HG03571 (cell line): ENCODE results near the gene GRID1.

ENCODE experiments used
- ATAC-seq: cut with Tn5 transposase; IDR thresholded peaks from one replicate; pipeline ENCODE4 v1.9.1; 2021; ENCODE audit not compliant: unreplicated experiment

Gene GRID1

DNA sequence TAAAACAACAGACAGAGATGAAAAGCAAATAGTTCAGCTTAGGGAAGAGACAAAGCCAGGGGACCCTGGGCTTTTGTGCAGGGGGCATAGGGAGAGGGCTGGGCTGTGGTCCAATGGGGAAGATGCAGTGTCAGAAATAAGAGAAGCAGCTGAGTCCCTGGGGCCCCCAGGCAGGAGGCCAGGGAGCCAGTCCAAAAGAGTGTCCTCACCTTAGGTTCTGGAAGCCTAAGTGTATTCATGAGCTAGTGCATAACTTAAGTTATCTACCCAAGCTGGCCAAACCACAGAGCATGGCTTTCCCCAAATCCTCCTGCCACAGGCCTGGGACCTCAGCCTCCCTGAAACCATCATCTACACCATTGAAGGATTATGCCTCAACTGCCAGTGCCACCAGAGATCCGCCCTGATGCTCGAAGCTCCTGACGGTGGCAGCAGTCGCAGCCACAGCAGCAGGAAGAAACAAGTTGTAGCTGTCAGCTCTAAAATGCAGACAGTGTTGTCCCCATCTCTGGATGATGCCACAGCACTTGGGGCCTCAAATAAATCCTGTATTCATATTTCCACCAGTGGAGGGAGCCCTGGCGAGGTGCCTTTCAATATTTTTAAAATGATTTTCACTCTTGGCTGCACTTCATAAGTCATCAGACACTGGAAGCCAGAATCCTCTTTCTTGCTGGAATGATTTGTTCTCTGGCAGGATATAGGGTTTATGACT is 574.6 kb downstream of the GRID1 start:
- no peak for ATAC-seq

DNA sequence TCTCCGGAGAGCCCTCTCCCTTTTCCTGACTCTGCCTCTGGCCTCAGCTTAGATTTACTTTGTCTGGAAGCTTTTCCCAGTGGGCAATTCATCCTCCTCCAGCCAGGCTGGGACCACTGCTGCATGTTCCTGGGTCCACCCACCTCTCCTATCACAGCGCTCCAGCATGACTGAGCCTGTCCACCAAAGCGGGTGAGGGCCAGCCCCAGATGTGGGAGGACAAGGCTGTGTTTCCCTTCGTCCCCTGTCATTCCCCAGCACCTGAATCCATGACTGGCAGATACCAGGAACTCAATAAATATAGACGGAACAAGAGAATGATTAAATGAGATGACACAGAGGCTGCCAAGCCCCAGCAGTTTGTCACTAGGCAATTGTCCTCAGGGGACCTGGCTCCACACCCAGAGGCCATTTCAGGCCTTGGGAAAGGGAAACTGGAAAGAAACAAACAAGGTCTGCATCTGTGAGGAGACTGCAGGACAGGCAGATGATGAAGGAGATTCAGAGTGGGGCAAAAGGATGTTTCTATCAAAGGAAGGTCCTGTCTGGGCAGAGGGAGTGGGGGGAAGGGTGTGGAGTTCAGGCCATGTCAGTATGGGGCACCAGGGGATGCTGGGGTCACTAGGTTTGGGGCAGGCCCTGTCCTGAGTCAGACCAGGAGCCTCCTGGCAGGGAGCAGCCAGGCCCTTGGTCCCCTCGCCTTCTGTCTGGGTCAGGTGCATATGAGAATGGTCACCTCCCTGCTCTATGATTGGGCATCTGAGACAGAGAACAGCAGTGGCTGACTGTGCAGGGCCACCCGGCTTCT is 576.4 kb downstream of the GRID1 start:
- ATAC-seq, result no peak

GRCh38 chr10:85789125-85789524 is 577.5 kb downstream of the GRID1 start:
- no peak for ATAC-seq

- no peak for ATAC-seq
Measured at GRCh38 chr10:85788570-85788969, 578.0 kb downstream of the GRID1 start.

DNA sequence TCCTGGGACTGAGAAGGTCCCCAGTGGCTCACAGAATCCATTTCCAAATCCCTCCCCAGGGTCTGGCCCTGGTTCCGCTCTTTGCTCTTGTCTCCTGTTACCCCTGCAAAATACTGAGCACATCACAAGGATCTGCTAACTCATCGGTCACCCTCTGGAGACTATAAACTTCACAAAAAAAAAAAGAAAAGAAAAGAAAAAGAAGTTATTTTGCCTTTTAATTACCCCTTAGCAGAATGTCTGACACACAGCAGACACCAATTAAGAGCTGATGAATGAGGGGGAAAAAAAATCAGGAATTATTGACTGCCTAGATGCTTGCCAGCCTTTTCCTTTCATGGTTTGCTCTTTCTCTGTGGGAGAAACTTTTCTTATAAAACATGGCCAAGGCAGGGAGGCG is 578.7 kb downstream of the GRID1 start:
- ATAC-seq, result no peak

DNA sequence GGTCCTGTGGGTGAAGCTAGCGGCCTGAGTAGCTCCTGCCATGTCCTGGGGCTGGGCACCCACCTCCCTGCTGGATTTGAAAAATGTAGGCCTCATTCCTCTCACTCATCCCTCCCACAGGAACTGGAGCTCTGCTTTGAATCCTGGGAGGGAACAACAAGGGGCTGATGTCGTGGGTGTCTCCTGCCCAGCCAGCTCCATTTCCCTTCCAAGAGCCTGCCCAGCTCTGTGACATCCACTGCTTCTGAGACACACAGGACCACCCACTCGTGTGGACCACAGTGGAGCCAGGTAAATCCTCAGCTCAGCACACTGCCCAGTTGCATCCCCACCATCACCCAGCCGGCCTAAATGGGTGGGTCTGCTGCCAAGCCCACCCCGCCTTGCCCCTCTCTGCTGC is 579.2 kb downstream of the GRID1 start:
- ATAC-seq, result no peak

GRCh38 chr10:85786401-85786899 is 580.1 kb downstream of the GRID1 start:
- ATAC-seq, result no peak

DNA sequence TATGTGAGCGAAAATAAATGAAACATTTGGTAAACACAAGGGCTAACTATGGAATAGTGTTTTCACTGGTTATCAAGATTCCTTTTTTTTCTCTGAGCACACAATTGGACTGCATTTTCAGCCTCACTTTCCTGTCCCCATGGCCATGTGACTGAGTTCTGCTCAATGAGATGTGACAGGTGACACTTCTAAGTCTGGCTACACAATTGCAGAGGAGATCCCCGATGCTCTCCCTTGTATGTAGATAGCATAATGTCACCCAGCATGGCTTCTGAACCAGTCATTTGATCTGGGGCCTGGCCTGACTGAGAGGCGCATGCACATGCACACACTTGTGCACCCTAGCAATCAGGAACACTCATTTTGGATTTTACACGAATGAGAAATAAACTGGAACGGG is 581.8 kb downstream of the GRID1 start:
- ATAC-seq, result no peak

- no peak for ATAC-seq
Measured at GRCh38 chr10:85781404-85781803, 585.2 kb downstream of the GRID1 start.

- ATAC-seq, result no peak
Measured at GRCh38 chr10:85778074-85778473, 588.5 kb downstream of the GRID1 start.

DNA sequence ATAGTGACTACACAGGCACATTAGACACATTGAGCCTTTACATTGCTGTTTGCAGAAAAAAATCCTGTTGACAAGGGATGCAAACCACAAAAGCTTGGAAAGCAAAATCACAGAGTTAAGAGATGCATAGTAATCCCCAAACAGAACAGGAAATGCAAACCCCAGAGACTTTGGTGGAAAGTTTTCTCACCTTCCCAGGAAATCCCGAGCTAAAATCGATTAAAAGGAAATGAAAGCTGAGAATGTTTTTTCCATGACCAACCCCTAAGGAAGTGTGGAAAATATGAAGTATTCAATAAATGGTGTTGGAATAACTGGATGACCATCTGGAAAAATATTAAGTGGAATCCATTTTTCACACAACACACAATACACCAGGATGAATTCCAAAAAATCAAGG is 598.7 kb downstream of the GRID1 start:
- no peak for ATAC-seq

DNA sequence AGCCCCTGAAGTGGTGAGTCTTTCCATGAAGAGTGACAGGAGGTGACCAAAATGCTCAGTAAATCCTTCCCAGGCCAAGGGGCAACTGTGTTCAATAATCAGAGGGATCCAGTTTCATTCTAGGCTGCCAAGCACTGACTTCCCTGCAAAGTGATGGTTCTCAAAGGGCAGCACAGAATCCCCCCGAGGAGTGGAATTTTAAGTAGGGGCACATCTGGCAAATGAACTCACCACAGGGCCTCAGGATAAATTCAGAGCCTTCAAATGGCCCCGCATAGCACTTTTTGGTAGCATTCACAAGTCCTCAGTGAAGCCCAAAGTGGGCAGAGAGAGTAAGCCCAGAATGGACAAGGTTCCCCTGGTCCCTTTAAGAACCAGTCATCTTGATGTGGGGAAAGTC is 602.5 kb downstream of the GRID1 start:
- ATAC-seq, result no peak

DNA sequence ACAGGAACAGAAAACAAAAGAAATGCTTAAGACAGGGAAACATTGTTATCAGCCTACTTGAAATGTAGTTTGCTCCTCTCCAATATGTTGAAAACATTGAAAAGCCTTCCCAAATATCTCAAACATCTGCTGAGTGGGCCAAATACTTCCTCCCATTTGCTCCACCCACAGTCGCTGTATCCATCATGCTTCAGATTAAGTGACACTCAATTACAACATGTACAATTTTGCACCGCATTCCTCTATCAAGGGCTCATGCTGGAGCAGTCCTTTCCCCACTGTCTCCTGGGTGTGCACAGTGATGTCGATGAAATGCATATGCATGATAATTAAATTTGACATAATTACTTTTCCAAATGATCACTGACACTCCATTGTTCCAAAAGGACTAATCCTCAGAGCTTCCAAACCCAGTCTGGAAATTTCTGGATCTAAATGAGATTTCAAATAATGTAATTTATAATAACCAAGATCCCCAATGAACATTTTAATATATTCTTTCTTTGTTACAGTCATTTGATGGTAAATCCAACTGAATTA is 604.6 kb downstream of the GRID1 start:
- no peak for ATAC-seq

DNA sequence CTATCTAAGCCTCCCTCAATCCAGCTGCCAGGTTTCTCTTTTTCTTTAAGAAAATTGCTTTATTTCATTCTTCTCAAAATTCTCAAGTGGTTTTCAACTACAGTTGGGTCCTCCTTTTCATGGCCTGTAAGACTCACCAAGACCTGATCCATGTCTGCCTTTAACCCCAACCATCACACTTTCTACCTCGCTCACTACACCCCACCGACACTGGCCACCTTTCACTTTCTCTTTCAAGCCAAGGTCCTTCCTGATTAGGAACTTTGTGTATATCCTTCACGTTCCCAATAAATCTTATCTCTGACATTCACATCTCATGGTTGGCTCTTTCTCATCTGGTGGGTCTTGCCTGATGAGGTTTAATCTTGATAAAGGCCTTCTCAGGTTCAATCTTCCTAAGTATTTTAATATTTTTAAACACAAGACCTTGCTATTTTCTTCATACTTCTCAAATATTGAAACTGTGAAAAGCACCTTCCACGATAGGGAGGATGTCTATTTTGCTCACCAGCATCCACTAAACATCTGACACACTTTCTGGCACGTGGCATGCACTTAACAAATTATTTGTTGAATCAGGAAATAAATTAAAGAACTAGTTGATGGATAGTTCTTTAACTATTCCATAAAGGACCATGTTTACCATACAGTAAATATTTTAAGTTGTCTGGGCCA is 624.8 kb downstream of the GRID1 start:
- peak; percentile 92 for ATAC-seq

GRCh38 chr10:85735997-85736396 is 630.6 kb downstream of the GRID1 start:
- ATAC-seq, result no peak

- no peak for ATAC-seq
Measured at GRCh38 chr10:85734791-85735190, 631.8 kb downstream of the GRID1 start.

- no peak for ATAC-seq
Measured at GRCh38 chr10:85724215-85724614, 642.4 kb downstream of the GRID1 start.

GRCh38 chr10:85720931-85721590 is 645.5 kb downstream of the GRID1 start:
- no peak for ATAC-seq

GRCh38 chr10:85719408-85719807 is 647.2 kb downstream of the GRID1 start:
- no peak for ATAC-seq

GRCh38 chr10:85713885-85714284 is 652.7 kb downstream of the GRID1 start:
- ATAC-seq, result no peak

GRCh38 chr10:85702768-85703167 is 663.8 kb downstream of the GRID1 start:
- no peak for ATAC-seq
